HepG2 (cell line): ENCODE measurements around the gene ODC1. TPM values are rescaled to one million over a fixed set of nuclear protein-coding genes. Genes with fewer than 3 reads are reported as not detected.

Experiments
- AGO2 ChIP-seq: fragments of 200-400 bp; formaldehyde crosslinking; optimal IDR thresholded peaks from 2 replicates; pipeline ENCODE3; 2017; ENCODE audit warnings: mild to moderate bottlenecking, low read depth, low read length, moderate library complexity
- ATF1 ChIP-seq: IDR thresholded peaks from 2 replicates; pipeline ENCODE4 v1.6.1; 2016; ENCODE audit warnings: mild to moderate bottlenecking, control low read depth
- EP300 ChIP-seq, 3 experiments: sonication (generic) in 1 of 3; formaldehyde crosslinking in 1 of 3; IDR thresholded peaks; 2 replicates each; pipeline versions ENCODE4 v1.5.1 to v1.6.1; 2011 to 2020; ENCODE audit warnings: low read depth in 2 of 3, low read length in 2 of 3, borderline replicate concordance in 1 of 3, improper control_type of control experiment in 1 of 3, mild to moderate bottlenecking in 1 of 3, missing genetic modification reagents in 1 of 3, moderate library complexity in 1 of 3
- GATA4 ChIP-seq: sonication (generic); IDR thresholded peaks from 2 replicates; pipeline ENCODE4 v1.6.1; 2016; ENCODE audit warnings: antibody characterized with exemption, low read depth, borderline replicate concordance
- HNRNPH1 ChIP-seq: fragments of 200-400 bp; formaldehyde crosslinking; optimal IDR thresholded peaks from 2 replicates; pipeline ENCODE3; 2017; ENCODE audit warnings: mild to moderate bottlenecking, low read depth, low read length
- HNRNPUL1 ChIP-seq: fragments of 200-400 bp; formaldehyde crosslinking; IDR thresholded peaks from 2 replicates; pipeline ENCODE4 v1.6.1; 2017; ENCODE audit warnings: low read depth, mild to moderate bottlenecking, low read length, moderate library complexity
- HOMEZ ChIP-seq: IDR thresholded peaks from 2 replicates; pipeline ENCODE4 v1.6.1; 2016; ENCODE audit warnings: low read depth
- MAFG ChIP-seq: sonication (generic); formaldehyde crosslinking; IDR thresholded peaks from 2 replicates; pipeline ENCODE4 v1.5.1; 2020; ENCODE audit warnings: mild to moderate bottlenecking, missing genetic modification reagents
- MIXL1 ChIP-seq: IDR thresholded peaks from 2 replicates; pipeline ENCODE4 v1.6.1; 2016
- MLLT10 ChIP-seq: sonication (generic); formaldehyde crosslinking; IDR thresholded peaks from 2 replicates; pipeline ENCODE4 v1.4.0; 2020; ENCODE audit warnings: missing genetic modification reagents
- MZF1 ChIP-seq: sonication (generic); formaldehyde crosslinking; IDR thresholded peaks from 2 replicates; pipeline ENCODE4 v1.8.1; 2023; ENCODE audit warnings: mild to moderate bottlenecking, missing genetic modification reagents, borderline replicate concordance
- NFE2L1 ChIP-seq: sonication (generic); formaldehyde crosslinking; IDR thresholded peaks from 2 replicates; pipeline ENCODE4 v1.4.0; 2020; ENCODE audit warnings: missing genetic modification reagents, mild to moderate bottlenecking, borderline replicate concordance
- NR2F1 ChIP-seq, 2 experiments: fragments of 450-650 bp in 1 of 2; formaldehyde crosslinking in 1 of 2; IDR thresholded peaks; 2 replicates each; pipeline versions ENCODE4 v1.5.0 to v1.6.1; 2016 to 2020; ENCODE audit warnings: mild to moderate bottlenecking in 1 of 2, missing compliant biosample characterization in 1 of 2, missing genetic modification reagents in 1 of 2, moderate library complexity in 1 of 2
- PITX1 ChIP-seq: sonication (generic); formaldehyde crosslinking; IDR thresholded peaks from 2 replicates; pipeline ENCODE4 v1.5.1; 2020; ENCODE audit warnings: mild to moderate bottlenecking, missing genetic modification reagents
- RFX3 ChIP-seq: IDR thresholded peaks from 2 replicates; pipeline ENCODE4 v1.6.1; 2016; ENCODE audit warnings: missing biosample characterization, missing genetic modification reagents
- SP140L ChIP-seq: sonication (generic); formaldehyde crosslinking; IDR thresholded peaks from 2 replicates; pipeline ENCODE4 v1.4.0; 2020; ENCODE audit warnings: missing genetic modification reagents, borderline replicate concordance
- SRY ChIP-seq: sonication (generic); formaldehyde crosslinking; IDR thresholded peaks from 2 replicates; pipeline ENCODE4 v1.8.0; 2022; ENCODE audit warnings: mild to moderate bottlenecking, missing genetic modification reagents
- ZBTB21 ChIP-seq: sonication (generic); formaldehyde crosslinking; IDR thresholded peaks from 2 replicates; pipeline ENCODE4 v1.4.0; 2020; ENCODE audit warnings: missing genetic modification reagents
- ZBTB42 ChIP-seq: sonication (generic); formaldehyde crosslinking; IDR thresholded peaks from 2 replicates; pipeline ENCODE4 v1.5.0; 2020; ENCODE audit warnings: mild to moderate bottlenecking, missing genetic modification reagents
- ZFP36 ChIP-seq: fragments of 150-350 bp; IDR thresholded peaks from 2 replicates; pipeline ENCODE4 v1.6.1; 2018; ENCODE audit warnings: borderline replicate concordance, low read length, low read depth; ENCODE audit not compliant: partially characterized antibody
- ZNF230 ChIP-seq: sonication (generic); formaldehyde crosslinking; IDR thresholded peaks from 2 replicates; pipeline ENCODE4 v1.4.0; 2020; ENCODE audit warnings: mild to moderate bottlenecking, missing genetic modification reagents
- ZNF232 ChIP-seq: sonication (generic); formaldehyde crosslinking; IDR thresholded peaks from 2 replicates; pipeline ENCODE4 v1.4.0; 2020; ENCODE audit warnings: missing genetic modification reagents, borderline replicate concordance
- ZNF362 ChIP-seq: sonication (generic); formaldehyde crosslinking; IDR thresholded peaks from 2 replicates; pipeline ENCODE4 v1.4.0; 2020; ENCODE audit warnings: missing genetic modification reagents, mild to moderate bottlenecking, borderline replicate concordance
- ZNF484 ChIP-seq: sonication (generic); formaldehyde crosslinking; IDR thresholded peaks from 2 replicates; pipeline ENCODE4 v1.5.1; 2020; ENCODE audit warnings: mild to moderate bottlenecking, low read depth, missing genetic modification reagents, borderline replicate concordance
- ZNF496 ChIP-seq: sonication (generic); formaldehyde crosslinking; IDR thresholded peaks from 2 replicates; pipeline ENCODE4 v1.8.1; 2023; ENCODE audit warnings: mild to moderate bottlenecking, moderate library complexity, missing genetic modification reagents; ENCODE audit not compliant: insufficient replicate concordance
- ZNF577 ChIP-seq: sonication (generic); formaldehyde crosslinking; IDR thresholded peaks from 2 replicates; pipeline ENCODE4 v1.4.0; 2020; ENCODE audit warnings: mild to moderate bottlenecking, low read depth, missing genetic modification reagents, borderline replicate concordance
- ZNF615 ChIP-seq: sonication (generic); formaldehyde crosslinking; IDR thresholded peaks from 2 replicates; pipeline ENCODE4 v1.5.0; 2020; ENCODE audit warnings: mild to moderate bottlenecking, missing genetic modification reagents, borderline replicate concordance
- ZNF713 ChIP-seq: sonication (generic); formaldehyde crosslinking; IDR thresholded peaks from 2 replicates; pipeline ENCODE4 v1.4.0; 2020; ENCODE audit warnings: mild to moderate bottlenecking, missing genetic modification reagents
- polyA plus RNA-seq, 8 experiments: library from polyadenylated mRNA; depleted of rRNA in 3 of 8; stranded (reverse) in 7 of 8; unstranded in 1 of 8; fragments of >200 nt; fragmentation: Illumina TruSeq in 4 of 8; extraction: Trizol in 4 of 8; gene quantifications; 2 replicates each; pipeline versions ENCODE4 v1.2.1 to v1.2.3, GENCODE V29; 2011 to 2016; ENCODE audit warnings: low read depth in 4 of 8, missing spikeins in 1 of 8, mixed read lengths in 1 of 8; ENCODE audit not compliant: insufficient read depth in 1 of 8
- total RNA-seq, 5 experiments: library from RNA; depleted of rRNA; stranded (reverse); fragments of >200 nt; fragmentation: Illumina TruSeq; extraction: Trizol; gene quantifications; 2 replicates each; pipeline ENCODE4 v1.2.3, GENCODE V29; 2016; ENCODE audit warnings: low read depth in 1 of 5

Gene ODC1
- total and polyA plus RNA-seq, 2 of the 13 experiments (the other 11 are each of a cell fraction or from before 2014, with no cell fraction given), result 142 to 371 TPM

- TF ChIP-seq ZNF362 (CRISPR knock-in tag), result no peak
- TF ChIP-seq EP300 (IDR thresholded peaks at IDR 0.05; ENCODE audit: low read depth in 2 of 2, low read length in 2 of 2), result no peak
- no peak for TF ChIP-seq EP300 (CRISPR knock-in tag; IDR thresholded peaks at IDR 0.05; ENCODE audit: borderline replicate concordance)
- TF ChIP-seq SRY (CRISPR knock-in tag), result no peak
- no peak for TF ChIP-seq ZNF713 (CRISPR knock-in tag)
- TF ChIP-seq ZNF615 (CRISPR knock-in tag), result no peak
- no peak for TF ChIP-seq RFX3
- no peak for TF ChIP-seq AGO2
- no peak for TF ChIP-seq HNRNPH1
- peak; percentile 91; the same call in 1 of the 2 replicates for TF ChIP-seq ZNF230
- no peak for TF ChIP-seq MLLT10 (CRISPR knock-in tag)
- TF ChIP-seq NFE2L1 (CRISPR knock-in tag), result no peak
- TF ChIP-seq ZNF484, result no peak
- TF ChIP-seq ZNF232 (CRISPR knock-in tag), result no peak; the same call in 1 of the 2 replicates
- TF ChIP-seq PITX1 (CRISPR knock-in tag), result peak; percentile 4; the same call in 1 of the 2 replicates
- TF ChIP-seq HNRNPUL1, result no peak
- no peak for TF ChIP-seq GATA4
- TF ChIP-seq HOMEZ (CRISPR knock-in tag), result peak; percentile 51; the same call in 1 of the 2 replicates
- TF ChIP-seq ZFP36, result no peak
- TF ChIP-seq ZBTB42 (CRISPR knock-in tag), result no peak
- 0 out of 2 replicates have a peak, but pooled peaks have one; percentile 32 for TF ChIP-seq MIXL1 (CRISPR knock-in tag)
- no peak for TF ChIP-seq MAFG (CRISPR knock-in tag)
- TF ChIP-seq ZBTB21 (CRISPR knock-in tag), result no peak
- no peak for TF ChIP-seq SP140L (CRISPR knock-in tag)
- TF ChIP-seq ZNF577 (CRISPR knock-in tag), result no peak
- TF ChIP-seq ZNF496, result no peak
- no peak for TF ChIP-seq ATF1 (CRISPR knock-in tag)
- peak in 1 of 2 experiments; percentile 6; a peak in 1 of 4 replicates for TF ChIP-seq NR2F1 (CRISPR knock-in tag; IDR thresholded peaks at IDR 0.05)
- TF ChIP-seq MZF1 (CRISPR knock-in tag), result no peak
Measured at GRCh38 chr2:10434886-10435819, 13.0 kb downstream of the ODC1 start (continued).
